Measurements from ENCODE around the gene CCBE1.

GRCh38 chr18:59514203-59514602, 183.0 kb downstream of the CCBE1 start:
- no peak for TF ChIP-seq POLR2A (IDR thresholded peaks at IDR 0.05; ENCODE audit: low read depth, low read length)
- TF ChIP-seq POLR2AphosphoS5 (IDR thresholded peaks at IDR 0.05; ENCODE audit: low read depth, low read length) = no peak
- TF ChIP-seq TAF1 (IDR thresholded peaks at IDR 0.05; ENCODE audit: borderline replicate concordance, low read depth, low read length) = no peak

Data from GM12892 (cell line).